ENCODE results near the gene CAMSAP2.

CAMSAP2 gene

DNA sequence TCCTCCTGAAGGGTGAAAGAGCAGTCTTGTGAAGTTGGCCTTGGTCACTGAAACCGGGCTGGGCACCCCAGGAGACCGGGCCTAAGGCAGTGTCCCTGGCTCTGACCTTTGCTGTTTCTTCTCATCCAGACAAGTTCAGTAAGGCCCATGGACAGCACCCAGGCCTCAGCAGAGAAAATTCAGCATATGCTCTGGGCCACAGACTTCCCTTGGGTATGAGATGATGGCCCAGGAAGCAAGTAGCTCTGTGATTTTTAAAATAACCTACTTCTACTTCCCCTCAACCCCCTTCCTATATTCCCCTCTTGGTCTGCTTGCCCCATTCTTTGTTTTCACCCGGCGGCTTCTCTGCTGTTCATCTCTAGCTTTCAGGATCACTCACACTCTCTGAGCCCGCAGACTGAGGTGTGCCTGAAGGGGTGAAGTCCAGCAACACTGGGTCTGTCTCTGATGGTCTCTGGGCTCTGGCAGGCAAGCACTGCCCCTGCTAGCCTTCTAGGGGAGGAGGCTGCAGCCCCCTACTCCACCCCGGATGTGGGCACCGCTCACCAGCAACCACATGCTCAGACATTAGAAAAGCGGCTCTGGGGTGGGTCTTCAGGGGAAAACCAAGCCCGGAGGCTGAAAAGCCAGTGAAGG lies 131.2 kb downstream of the CAMSAP2 start:
- DNase-seq, result no peak
- in situ Hi-C loops (cut with HindIII; ENCODE audit: low pct_ligation_motif_present, low pct_unique_long_range_greater_than_20kb, low sequenced_read_pairs), result no loop called here

DNA sequence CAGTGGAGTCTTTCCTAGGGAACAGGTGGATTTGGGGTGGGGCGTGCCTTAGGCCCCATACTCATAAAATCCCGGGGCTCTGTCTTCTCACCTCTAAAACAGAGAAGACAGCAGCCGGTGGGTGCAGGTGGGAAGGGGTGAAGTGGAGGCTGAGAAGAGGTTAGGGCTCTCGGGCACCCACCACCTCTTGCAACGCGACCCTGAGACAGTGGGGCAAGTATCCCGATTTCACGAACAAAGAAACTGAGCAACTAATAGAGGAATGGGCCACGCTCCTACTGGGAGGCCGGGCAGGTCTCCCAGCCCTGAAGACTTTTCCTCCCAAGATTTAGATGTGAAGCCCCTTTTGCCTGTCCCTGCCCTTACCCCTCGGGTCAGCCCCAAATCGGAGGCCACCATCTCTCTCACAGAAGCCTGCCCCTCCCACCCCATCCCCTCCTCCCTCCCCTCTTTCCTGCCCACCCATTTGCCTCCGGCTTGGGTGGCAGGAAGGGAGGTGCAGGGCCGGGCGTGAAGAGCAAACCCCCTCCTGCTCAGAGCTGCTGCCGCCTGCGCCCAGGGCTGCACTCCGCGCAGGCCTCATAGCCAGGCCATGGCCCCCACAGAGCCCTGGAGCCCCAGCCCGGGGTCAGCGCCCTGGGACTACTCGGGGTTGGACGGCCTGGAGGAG lies 133.9 kb downstream of the CAMSAP2 start, which contains the start of gene GPR25:
Gene GPR25, plus strand, starts transcription at position 536 of the 670 bp plus-strand sequence. Its CDS starts 57 bp downstream, at position 593.
- DNase-seq, result no peak
- in situ Hi-C loops (cut with HindIII; ENCODE audit: low pct_ligation_motif_present, low pct_unique_long_range_greater_than_20kb, low sequenced_read_pairs), result no loop called here

DNA sequence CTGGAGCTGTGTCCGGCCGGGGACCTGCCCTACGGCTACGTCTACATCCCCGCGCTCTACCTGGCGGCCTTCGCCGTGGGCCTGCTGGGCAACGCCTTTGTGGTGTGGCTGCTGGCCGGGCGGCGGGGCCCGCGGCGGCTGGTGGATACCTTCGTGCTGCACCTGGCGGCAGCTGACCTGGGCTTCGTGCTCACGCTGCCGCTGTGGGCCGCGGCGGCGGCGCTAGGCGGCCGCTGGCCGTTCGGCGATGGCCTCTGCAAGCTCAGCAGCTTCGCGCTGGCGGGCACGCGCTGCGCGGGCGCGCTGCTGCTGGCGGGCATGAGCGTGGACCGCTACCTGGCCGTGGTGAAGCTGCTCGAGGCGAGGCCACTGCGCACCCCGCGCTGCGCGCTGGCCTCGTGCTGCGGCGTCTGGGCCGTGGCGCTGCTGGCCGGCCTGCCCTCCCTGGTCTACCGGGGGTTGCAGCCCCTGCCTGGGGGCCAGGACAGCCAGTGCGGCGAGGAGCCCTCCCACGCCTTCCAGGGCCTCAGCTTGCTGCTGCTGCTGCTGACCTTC lies 134.5 kb downstream of the CAMSAP2 start:
- no peak for DNase-seq
- in situ Hi-C loops (cut with HindIII; ENCODE audit: low pct_ligation_motif_present, low pct_unique_long_range_greater_than_20kb, low sequenced_read_pairs), result no loop called here

DNA sequence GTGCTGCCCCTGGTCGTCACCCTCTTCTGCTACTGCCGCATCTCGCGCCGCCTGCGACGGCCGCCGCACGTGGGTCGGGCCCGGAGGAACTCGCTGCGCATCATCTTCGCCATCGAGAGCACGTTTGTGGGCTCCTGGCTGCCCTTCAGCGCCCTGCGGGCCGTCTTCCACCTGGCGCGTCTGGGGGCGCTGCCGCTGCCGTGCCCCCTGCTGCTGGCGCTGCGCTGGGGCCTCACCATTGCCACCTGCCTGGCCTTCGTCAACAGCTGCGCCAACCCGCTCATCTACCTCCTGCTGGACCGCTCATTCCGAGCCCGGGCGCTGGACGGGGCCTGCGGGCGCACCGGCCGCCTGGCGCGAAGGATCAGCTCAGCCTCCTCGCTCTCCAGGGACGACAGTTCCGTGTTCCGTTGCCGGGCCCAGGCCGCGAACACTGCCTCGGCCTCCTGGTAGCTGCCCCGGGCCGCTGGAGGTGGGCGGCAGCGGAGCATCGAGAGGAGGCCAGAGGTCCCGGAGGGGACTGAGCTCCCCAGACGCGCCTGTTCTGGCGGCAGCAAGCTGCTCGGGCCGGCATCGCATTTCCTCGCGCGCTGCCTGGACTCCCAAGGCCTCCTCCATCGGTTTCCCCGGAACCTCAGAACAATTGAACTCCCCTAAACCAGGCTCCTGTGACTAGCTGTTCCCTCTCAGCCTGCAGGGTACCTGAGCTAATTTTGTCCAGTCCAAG lies 135.1 kb downstream of the CAMSAP2 start:
- no peak for DNase-seq
- in situ Hi-C loops (cut with HindIII; ENCODE audit: low pct_ligation_motif_present, low pct_unique_long_range_greater_than_20kb, low sequenced_read_pairs), result no loop called here

DNA sequence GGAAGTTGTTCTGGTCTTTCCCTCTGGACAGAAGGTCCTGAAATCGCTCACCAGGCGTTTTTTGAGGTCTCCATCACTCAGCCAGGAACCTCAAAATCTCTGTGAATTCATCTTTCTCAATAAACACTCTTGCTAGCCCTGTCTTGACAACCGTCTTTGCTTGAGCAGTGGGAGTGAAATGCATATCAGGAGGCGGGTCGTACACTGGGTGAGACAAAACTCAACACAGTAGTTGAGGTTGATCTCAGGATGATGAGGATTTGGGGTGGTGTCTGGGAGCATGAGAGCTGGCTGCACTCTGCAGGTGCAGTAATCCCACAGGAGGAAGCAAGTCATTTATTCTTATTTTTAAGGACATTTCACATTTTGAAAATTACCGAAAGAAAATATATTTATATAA lies 136.0 kb downstream of the CAMSAP2 start:
- in situ Hi-C loops (cut with HindIII; ENCODE audit: low pct_ligation_motif_present, low pct_unique_long_range_greater_than_20kb, low sequenced_read_pairs), result no loop called here
- DNase-seq, result no peak

DNA sequence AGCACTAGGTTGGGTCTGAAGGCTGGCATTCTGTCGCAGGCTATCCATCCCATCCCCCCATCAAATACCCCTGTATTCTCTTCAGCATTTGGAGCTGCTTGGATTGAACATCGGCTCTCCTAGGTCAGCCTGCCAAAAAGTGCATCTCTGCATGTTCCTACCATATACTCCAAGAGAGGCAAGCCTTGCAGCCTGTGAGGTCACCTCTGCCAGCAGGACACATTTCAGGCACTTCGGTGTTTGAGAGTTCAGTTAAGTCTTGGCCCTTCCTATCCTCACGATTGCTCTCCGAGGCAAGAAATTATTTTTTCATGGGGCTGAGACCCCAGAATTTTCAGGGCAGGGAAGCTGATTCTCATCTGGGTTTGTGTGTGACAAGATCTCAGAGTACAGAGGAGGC lies 136.7 kb downstream of the CAMSAP2 start:
- in situ Hi-C loops (cut with HindIII; ENCODE audit: low pct_ligation_motif_present, low pct_unique_long_range_greater_than_20kb, low sequenced_read_pairs), result no loop called here
- DNase-seq, result no peak

DNA sequence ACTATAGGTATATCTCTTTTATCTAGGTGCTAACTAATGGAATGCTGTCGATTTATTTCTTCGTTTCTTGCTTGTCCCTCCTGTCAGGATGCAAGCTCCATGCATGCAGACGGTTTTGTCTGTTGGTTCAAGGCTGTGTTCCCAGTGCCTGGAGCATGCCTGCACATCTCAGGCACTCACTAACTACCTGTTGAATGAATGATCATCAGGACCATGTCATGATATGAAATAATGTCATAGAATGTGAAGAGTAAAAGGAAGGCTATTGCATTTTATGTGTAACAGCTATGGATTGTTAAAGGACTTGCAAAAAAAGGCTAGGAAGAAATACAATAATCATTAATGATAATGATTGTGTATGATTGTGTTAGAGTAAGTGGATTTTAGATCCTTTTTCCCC lies 138.3 kb downstream of the CAMSAP2 start:
- in situ Hi-C loops (cut with HindIII; ENCODE audit: low pct_ligation_motif_present, low pct_unique_long_range_greater_than_20kb, low sequenced_read_pairs), result no loop called here
- DNase-seq, result no peak

DNA sequence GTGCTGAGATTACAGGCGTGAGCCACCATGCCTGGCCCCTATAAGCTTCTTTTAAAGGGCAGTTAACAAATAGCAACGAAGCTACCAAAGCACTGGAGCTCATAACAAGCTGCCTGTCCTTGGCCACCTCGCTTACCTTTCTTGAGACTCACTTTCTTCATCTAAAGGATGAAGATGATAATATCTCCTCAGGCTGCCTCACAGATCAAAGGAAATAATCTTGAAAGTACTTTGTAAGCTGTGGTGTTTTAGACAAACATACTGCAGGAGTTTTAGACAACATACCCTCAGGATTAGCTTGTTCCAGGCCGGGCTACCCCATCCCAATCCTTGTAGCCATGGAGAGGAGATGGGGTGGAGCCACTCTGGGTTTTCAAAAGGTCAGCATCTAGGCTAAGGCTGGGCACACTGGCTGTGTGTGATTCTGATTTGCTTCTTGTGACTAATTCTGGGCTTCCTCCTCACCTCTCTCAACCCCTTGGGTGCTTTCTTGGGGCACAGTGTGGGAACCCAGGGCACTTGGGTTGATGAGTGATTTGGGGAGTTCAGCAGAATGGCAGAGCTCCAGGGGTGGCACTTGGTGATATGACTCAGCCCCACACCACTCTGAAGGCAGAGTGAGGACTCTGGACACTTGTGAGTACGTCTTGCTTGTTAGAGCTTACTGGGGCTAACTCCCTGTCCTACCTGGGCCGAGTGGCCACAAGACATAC lies 139.3 kb downstream of the CAMSAP2 start:
- no peak for DNase-seq
- in situ Hi-C loops (cut with HindIII; ENCODE audit: low pct_ligation_motif_present, low pct_unique_long_range_greater_than_20kb, low sequenced_read_pairs), result no loop called here

DNA sequence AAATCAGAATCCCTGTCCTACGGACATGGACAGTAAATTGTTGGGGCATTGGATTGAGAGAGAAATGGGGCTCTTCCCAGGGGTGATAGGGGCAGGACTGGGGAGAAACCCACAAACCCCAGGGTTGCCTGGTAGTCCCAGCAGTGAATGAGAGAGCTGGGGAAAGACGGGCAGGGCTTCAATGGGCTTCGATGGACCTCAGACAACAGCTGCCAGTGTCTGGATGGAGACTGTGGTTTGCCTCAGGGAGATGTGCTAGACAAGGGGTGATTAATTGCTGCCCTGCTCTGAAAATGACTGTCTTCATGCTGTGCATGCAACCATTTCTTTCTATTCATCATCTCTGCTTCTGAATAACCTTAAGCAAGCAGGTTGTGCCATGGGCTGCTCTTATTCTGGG lies 141.5 kb downstream of the CAMSAP2 start:
- in situ Hi-C loops (cut with HindIII; ENCODE audit: low pct_ligation_motif_present, low pct_unique_long_range_greater_than_20kb, low sequenced_read_pairs), result no loop called here
- DNase-seq, result no peak

DNA sequence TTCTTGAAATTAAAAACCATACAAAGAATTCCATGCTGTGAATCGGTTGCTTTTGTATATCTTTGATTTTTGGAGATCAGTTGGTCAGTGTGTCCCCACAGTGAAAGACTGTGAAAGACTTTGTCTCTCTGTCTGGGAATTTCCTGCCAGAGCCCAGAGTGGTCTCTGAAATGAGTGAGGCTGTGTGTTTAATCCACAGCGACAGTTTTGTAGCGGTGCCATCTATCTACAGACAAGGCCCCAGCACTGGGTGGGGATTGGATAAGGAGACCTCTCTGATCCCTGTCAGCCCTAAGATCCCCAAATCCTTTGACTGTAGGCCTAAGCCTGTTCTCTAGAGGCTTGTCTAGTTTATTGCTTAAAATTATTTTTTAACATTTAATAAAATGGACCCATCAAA lies 144.4 kb downstream of the CAMSAP2 start:
- DNase-seq, result no peak
- in situ Hi-C loops (cut with HindIII; ENCODE audit: low pct_ligation_motif_present, low pct_unique_long_range_greater_than_20kb, low sequenced_read_pairs), result no loop called here

DNA sequence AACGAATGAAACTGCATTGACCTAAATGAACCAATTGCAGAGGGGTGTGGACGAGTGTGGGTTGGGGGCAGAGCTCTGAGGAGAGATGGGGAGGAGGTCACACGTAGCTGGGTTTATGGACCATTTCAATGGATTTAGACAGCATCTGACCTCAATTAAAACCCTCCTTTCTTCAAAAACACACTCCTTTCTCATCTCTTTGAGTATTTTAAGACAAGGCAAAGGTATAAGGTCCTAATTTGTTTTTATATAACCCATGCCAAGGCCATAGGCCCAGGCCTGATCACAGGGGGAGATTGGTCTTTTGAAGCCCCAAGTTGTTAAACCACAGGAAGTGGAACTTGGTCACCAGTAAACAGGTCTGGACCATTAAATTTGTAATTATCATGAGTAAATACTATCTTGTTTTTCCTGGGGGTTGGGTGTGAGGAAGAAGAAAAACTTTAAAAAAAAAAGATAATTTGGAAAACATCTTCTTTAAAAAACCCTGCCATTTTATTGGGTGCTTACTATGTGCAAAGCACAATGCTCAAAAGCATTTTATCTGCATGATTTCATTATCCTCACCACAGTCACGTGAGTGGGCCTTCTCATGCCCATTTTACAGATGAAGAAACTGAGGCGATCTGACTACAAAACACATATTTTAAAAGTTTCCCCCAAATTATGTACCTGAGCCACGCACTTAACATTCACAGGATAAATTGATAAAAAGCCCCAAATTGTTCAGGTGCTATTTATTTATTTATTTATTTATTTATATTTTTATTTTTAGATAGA lies 147.1 kb downstream of the CAMSAP2 start:
- no peak for DNase-seq
- in situ Hi-C loops (cut with HindIII; ENCODE audit: low pct_ligation_motif_present, low pct_unique_long_range_greater_than_20kb, low sequenced_read_pairs), result no loop called here

DNA sequence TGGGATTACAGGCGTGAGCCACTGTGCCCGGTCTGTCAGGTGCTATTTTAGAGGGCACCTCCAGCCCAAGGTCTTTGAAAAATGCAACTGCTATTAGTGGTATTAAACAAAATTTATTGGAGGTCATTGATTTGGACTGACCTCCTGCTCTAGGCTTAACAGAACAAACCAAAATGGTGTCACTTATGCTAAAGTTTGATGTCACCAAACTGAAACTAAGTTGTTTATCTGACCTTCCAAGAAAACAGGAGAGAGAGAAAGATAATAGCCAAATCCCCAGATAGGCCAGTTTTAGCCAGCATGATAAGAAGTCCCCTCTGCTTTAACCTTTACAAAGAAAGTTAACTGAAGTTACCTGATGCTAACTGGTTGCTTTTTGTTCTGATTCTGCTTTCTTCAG lies 147.9 kb downstream of the CAMSAP2 start:
- no peak for DNase-seq
- in situ Hi-C loops (cut with HindIII; ENCODE audit: low pct_ligation_motif_present, low pct_unique_long_range_greater_than_20kb, low sequenced_read_pairs), result no loop called here

DNA sequence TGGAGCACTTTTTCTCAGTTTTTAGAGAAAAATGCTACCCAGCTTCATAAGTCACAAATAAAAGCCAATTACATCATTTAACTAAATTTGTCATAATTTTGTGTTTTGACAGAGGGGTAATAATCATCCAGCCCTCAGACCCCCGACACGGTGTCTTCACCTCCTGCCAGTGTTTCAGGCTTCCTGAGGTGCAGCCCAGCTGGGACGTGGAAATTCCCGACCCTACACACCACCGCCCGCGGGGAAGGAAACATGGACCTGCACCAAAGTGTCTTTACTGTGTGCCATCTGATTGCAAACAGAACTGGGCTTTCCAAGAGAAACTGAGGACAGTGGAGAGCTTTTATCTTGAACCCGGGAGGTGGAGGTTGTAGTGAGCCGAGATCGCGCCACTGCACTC lies 148.3 kb downstream of the CAMSAP2 start:
- in situ Hi-C loops (cut with HindIII; ENCODE audit: low pct_ligation_motif_present, low pct_unique_long_range_greater_than_20kb, low sequenced_read_pairs), result no loop called here
- no peak for DNase-seq

DNA sequence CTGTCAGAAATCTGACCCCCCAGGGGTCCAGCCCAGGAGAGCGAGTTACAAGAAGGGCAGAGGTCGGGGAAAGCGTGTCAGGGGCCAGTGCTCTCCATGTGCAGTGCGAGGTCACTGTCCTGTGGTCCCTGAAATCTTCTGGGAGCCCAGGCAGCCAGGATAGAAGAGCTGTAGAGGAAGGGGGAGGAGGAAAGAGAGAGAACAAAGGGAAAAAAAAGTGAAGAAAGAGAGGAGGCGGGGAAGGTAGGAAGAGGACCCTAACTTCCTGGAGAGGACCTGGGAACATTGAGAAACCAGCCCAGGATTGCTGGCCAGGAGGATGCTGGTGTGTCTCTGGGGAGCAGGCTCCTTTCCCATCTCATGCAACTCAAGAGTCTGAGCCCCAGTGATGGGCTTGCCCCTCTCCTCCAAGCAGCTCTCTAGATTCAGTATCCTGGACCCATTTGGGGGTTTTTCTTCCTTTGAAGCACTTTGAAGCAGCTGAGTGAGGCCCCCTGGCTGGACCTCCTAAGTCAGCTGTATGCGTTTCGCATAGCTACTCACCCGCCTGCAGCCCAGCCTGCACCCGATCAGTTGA lies 149.2 kb downstream of the CAMSAP2 start:
- DNase-seq, result no peak
- in situ Hi-C loops (cut with HindIII; ENCODE audit: low pct_ligation_motif_present, low pct_unique_long_range_greater_than_20kb, low sequenced_read_pairs), result no loop called here

DNA sequence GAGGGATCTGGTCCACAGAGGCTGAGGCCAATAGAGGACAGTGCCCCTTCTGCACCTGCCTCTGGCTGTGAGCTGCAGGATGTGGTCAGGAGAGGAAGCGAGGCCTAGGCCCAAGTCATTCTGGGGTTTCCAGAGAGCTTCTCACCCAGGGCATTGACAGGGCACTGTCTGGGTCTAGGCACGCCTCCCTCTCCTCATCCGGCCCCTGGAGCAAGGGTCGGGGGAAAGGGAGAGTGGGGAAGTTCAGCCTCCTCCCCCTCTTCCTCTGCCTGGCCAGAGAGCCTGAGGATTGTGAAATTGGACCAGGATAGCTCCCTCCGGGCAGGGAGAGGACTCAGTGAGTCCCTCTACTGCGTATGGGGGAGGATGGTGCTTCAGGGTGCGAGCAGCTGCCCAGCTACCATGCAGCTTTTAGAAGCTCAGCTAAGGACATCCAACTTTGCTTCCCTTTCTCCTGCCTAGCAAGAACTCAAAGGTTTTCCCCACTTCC lies 149.7 kb downstream of the CAMSAP2 start:
- in situ Hi-C loops (cut with HindIII; ENCODE audit: low pct_ligation_motif_present, low pct_unique_long_range_greater_than_20kb, low sequenced_read_pairs), result no loop called here
- peak; percentile 21 for DNase-seq

DNA sequence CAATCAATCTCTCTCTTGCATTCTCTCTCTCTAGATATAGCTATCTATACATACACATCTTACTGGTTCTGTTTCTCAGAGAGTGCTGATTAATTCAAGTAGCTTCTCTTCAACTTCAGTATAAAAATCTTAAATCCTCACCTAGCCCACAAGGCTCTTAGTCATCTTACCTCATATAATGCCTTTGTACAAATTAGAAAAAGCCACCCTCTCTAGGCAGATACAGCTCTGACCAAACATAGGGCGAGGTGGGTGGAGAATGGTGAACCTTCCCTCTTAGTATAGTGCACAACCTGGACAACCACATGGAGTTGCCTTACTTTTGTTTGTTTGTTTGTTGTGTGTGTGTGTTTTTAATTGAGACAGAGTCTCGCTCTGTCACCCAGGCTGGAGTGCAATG lies 150.9 kb downstream of the CAMSAP2 start:
- no peak for DNase-seq
- in situ Hi-C loops (cut with HindIII; ENCODE audit: low pct_ligation_motif_present, low pct_unique_long_range_greater_than_20kb, low sequenced_read_pairs), result no loop called here

DNA sequence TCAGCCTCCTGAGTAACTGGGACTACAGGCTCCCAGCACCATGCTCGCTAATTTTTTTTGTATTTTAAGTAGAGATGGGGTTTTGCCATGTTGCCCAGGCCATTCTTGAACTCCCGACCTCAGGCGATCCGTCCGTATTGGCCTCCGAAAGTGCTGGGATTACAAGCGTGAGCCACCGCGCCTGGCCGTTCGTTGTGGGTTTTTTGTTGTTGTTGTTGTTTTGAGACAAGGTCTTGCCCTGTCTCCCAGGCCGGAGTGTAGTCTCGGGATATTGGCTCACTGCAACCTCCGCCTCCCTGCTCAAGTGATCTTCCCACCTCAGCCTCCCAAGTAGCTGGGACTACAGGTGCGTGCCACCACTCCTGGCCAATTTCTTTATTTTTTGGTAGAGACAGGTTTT lies 151.3 kb downstream of the CAMSAP2 start:
- no peak for DNase-seq
- in situ Hi-C loops (cut with HindIII; ENCODE audit: low pct_ligation_motif_present, low pct_unique_long_range_greater_than_20kb, low sequenced_read_pairs), result no loop called here

All from ACHN (cell line).